ENCODE data around the gene OLAH. TPM values are rescaled to one million over a fixed set of nuclear protein-coding genes. Genes with fewer than 3 reads are reported as not detected.

Gene OLAH
- total and polyA plus RNA-seq, 2 experiments from 2014 or later, result not detected

GRCh38 chr10:15049533-15049932, 5.8 kb downstream of the OLAH start:
- no peak overlapping the region for H2AFZ ChIP-seq
- no peaks in the 10 kb centered on the region for H3K9me2 ChIP-seq (replicated peaks; ENCODE audit: insufficient read depth)
- H3K79me2 ChIP-seq, result no peaks in the 10 kb centered on the region
- no peak for DNase-seq (ENCODE audit: low spot score)
- H3K4me1 ChIP-seq (ENCODE audit: insufficient read depth), result no peaks in the 10 kb centered on the region
- no peak for TF ChIP-seq EZH2 (IDR thresholded peaks at IDR 0.05; ENCODE audit: borderline replicate concordance)
- TF ChIP-seq EZH2phosphoT487 (IDR thresholded peaks at IDR 0.05; ENCODE audit: low read depth, severe bottlenecking, unreplicated experiment), result no peak
- TF ChIP-seq CTCF (IDR thresholded peaks at IDR 0.05; ENCODE audit: poor library complexity), result no peak
- no peaks in the 10 kb centered on the region for H3K9me3 ChIP-seq (ENCODE audit: low read depth)
- H3K36me3 ChIP-seq (replicated peaks; ENCODE audit: insufficient read depth, low read depth), result no peaks in the 10 kb centered on the region
- no peak overlapping the region for H3K4me2 ChIP-seq
- no peak overlapping the region for H3K27ac ChIP-seq
- H3K4me3 ChIP-seq, result no peak overlapping the region
- no peaks in the 10 kb centered on the region for H3K27me3 ChIP-seq
- no peaks in the 10 kb centered on the region for H4K20me1 ChIP-seq (ENCODE audit: insufficient read depth, poor library complexity, severe bottlenecking)

GRCh38 chr10:15052121-15052520, 8.4 kb downstream of the OLAH start:
- Histone ChIP-seq H4K20me1 (ENCODE audit: insufficient read depth, poor library complexity, severe bottlenecking) (no peaks in the 10 kb centered on the region), H3K27ac (no peak overlapping the region), H3K27me3 (no peaks in the 10 kb centered on the region), H3K9me3 (ENCODE audit: low read depth) (no peaks in the 10 kb centered on the region), H3K36me3 (replicated peaks; ENCODE audit: insufficient read depth, low read depth) (no peaks in the 10 kb centered on the region), H3K4me2 (no peak overlapping the region), H2AFZ (no peak overlapping the region), H3K79me2 (no peaks in the 10 kb centered on the region), H3K9me2 (replicated peaks; ENCODE audit: insufficient read depth) (no peaks in the 10 kb centered on the region), H3K4me1 (ENCODE audit: insufficient read depth) (no peaks in the 10 kb centered on the region), H3K4me3 (no peak overlapping the region)
- WGBS (ENCODE audit: low lambda C conversion rate, missing lambda C conversion rate), result 92% methylated on average over 7 of the region's 7 CpGs
- TF ChIP-seq EZH2phosphoT487 (IDR thresholded peaks at IDR 0.05; ENCODE audit: low read depth, severe bottlenecking, unreplicated experiment) (no peak), CTCF (IDR thresholded peaks at IDR 0.05; ENCODE audit: poor library complexity) (no peak), EZH2 (IDR thresholded peaks at IDR 0.05; ENCODE audit: borderline replicate concordance) (no peak)
- no peak for DNase-seq (ENCODE audit: low spot score)

- no peak overlapping the region for H3K4me2 ChIP-seq
- no peaks in the 10 kb centered on the region for H3K36me3 ChIP-seq (replicated peaks; ENCODE audit: insufficient read depth, low read depth)
- no peaks in the 10 kb centered on the region for H3K27me3 ChIP-seq
- H3K27ac ChIP-seq, result no peak overlapping the region
- no peaks in the 10 kb centered on the region for H3K9me2 ChIP-seq (replicated peaks; ENCODE audit: insufficient read depth)
- 93% methylated on average over 3 of the region's 3 CpGs for WGBS (ENCODE audit: low lambda C conversion rate, missing lambda C conversion rate)
- no peak overlapping the region for H3K4me3 ChIP-seq
- no peak for DNase-seq (ENCODE audit: low spot score)
- H3K4me1 ChIP-seq (ENCODE audit: insufficient read depth), result no peaks in the 10 kb centered on the region
- H2AFZ ChIP-seq, result no peak overlapping the region
- H3K79me2 ChIP-seq, result no peaks in the 10 kb centered on the region
- no peaks in the 10 kb centered on the region for H3K9me3 ChIP-seq (ENCODE audit: low read depth)
- TF ChIP-seq EZH2phosphoT487 (IDR thresholded peaks at IDR 0.05; ENCODE audit: low read depth, severe bottlenecking, unreplicated experiment), result no peak
- no peak for TF ChIP-seq CTCF (IDR thresholded peaks at IDR 0.05; ENCODE audit: poor library complexity)
- TF ChIP-seq EZH2 (IDR thresholded peaks at IDR 0.05; ENCODE audit: borderline replicate concordance), result no peak
- H4K20me1 ChIP-seq (ENCODE audit: insufficient read depth, poor library complexity, severe bottlenecking), result no peaks in the 10 kb centered on the region
Measured at GRCh38 chr10:15053061-15053460, 9.3 kb downstream of the OLAH start.

GRCh38 chr10:15058689-15059088, 14.9 kb downstream of the OLAH start:
- H3K9me3 ChIP-seq (ENCODE audit: low read depth), result no peaks in the 10 kb centered on the region
- TF ChIP-seq CTCF (IDR thresholded peaks at IDR 0.05; ENCODE audit: poor library complexity) (no peak), EZH2 (IDR thresholded peaks at IDR 0.05; ENCODE audit: borderline replicate concordance) (no peak), EZH2phosphoT487 (IDR thresholded peaks at IDR 0.05; ENCODE audit: low read depth, severe bottlenecking, unreplicated experiment) (no peak)
- H3K79me2 ChIP-seq, result no peaks in the 10 kb centered on the region
- no peak overlapping the region for H3K4me3 ChIP-seq
- WGBS (ENCODE audit: low lambda C conversion rate, missing lambda C conversion rate), result 68% methylated on average over 1 of the region's 1 CpG
- H3K9me2 ChIP-seq (replicated peaks; ENCODE audit: insufficient read depth), result no peaks in the 10 kb centered on the region
- no peak overlapping the region for H3K27ac ChIP-seq
- H3K27me3 ChIP-seq, result no peaks in the 10 kb centered on the region
- H3K36me3 ChIP-seq (replicated peaks; ENCODE audit: insufficient read depth, low read depth), result no peaks in the 10 kb centered on the region
- H3K4me1 ChIP-seq (ENCODE audit: insufficient read depth), result no peaks in the 10 kb centered on the region
- H2AFZ ChIP-seq, result no peak overlapping the region
- no peak overlapping the region for H3K4me2 ChIP-seq
- no peak for DNase-seq (ENCODE audit: low spot score)
- no peaks in the 10 kb centered on the region for H4K20me1 ChIP-seq (ENCODE audit: insufficient read depth, poor library complexity, severe bottlenecking)
